GM04503 (cell line): ENCODE results near the gene ZNF799.
"Not testable (repeated sequence)": the region's sequence is repeated elsewhere in the genome, so short reads cannot be mapped to it uniquely, and the experiment has no call there.

Experiments
- DNase-seq: peaks from one replicate; pipeline ENCODE4 v3.0.0-alpha.2; 2012; ENCODE audit warnings: low read depth

The ZNF799 gene

GRCh38 chr19:12400633-12401502 is at the start of gene ZNF799:
ZNF799 (minus strand) TSS chr19:12401271; CDS start chr19:12401070, 201 bp downstream.
- DNase-seq, result peak; percentile 82

GRCh38 chr19:12450844-12451243 is 49.8 kb upstream of the ZNF799 start:
- no peak for DNase-seq

DNA sequence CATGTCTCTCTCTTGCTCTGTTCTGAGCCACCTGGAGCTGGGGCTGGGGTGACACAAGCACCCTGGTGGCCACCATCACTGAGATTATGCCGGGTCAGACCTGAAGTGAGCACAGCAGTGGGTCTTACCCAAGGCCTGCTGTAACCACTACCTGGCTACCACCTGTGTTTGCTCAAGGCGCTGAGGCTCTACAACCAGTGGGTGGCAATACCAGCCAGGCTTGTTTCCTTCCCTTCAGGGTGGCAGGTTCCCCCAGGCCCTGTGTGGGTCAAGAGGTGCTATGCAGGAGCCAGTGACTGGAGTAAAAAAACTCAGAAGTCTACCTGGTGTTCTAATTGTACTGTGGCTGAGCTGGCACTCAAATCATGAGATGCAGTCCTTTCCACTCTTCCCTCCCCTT is 47.7 kb upstream of the ZNF799 start:
- DNase-seq, result no peak

GRCh38 chr19:12440541-12441316 is 39.7 kb upstream of the ZNF799 start, which contains the start of gene ZNF443:
ZNF443 (minus strand) TSS chr19:12441021; CDS start chr19:12440914, 107 bp downstream.
- DNase-seq, result peak; percentile 79

DNA sequence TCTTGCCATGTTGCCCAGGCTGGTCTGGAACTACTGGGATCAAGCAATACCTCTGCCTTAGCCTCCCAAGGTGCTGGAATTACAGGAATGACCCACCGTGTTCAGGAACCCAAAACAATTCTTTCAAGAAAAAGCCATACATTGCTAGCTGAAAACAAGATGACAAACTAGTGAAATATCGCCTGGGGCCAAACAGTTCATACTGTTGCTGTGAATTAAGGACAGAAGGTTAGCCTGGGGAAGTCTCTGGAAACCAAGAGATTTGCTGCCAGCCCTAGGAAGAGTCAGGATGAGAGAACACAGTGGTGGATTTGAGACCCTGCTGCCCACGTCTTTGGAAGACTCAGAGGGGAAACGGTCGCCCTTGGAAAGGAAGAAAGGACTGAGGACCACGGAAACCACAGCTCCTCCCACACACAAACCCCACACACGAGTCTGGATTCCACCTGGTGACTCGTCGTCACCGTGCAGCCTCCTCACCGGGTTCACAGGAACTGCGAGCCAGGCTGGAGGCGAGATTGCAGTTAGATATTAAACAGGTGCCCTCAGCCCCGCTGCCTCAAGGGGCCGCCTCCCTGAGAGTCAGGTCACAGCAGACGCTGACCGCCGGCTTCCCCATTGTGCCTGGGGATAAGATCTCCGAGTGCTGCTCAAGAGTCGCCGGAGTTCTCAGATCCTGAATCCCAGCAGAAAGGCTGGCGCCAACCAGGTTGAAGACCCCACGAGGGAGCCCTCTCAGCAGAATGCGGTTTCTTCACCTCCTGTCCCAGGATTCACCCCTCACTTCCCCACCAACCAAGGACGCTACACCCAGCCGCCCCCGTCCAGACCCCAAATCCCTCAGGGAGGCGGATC is 38.8 kb upstream of the ZNF799 start:
- not testable (repeated sequence) for DNase-seq

DNA sequence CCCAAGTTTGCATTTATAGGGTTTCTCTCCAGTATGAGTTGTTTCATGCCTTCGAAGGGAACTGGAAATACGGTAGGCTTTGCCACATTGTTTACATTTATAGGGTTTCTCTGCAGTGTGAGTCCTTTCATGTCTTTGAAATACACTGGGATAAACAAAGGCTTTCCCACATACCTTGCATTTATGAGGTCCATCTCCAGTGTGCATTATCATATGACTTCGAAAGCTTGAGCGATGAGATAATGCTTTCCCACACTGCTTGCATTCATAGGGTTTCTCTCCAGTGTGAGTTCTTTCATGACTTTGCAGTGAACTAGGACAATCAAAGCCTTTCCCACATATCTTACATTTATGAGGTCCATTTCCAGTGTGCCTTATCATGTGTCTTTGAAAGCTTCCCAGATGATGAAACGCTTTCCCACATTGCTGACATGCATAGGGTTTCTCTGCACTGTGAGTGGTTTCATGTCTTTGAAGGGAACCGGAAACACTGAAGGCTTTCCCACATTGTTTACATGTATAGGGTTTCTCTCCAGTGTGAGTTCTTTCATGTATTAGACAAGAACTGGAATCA is 29.7 kb upstream of the ZNF799 start:
- DNase-seq, result not testable (repeated sequence)

DNA sequence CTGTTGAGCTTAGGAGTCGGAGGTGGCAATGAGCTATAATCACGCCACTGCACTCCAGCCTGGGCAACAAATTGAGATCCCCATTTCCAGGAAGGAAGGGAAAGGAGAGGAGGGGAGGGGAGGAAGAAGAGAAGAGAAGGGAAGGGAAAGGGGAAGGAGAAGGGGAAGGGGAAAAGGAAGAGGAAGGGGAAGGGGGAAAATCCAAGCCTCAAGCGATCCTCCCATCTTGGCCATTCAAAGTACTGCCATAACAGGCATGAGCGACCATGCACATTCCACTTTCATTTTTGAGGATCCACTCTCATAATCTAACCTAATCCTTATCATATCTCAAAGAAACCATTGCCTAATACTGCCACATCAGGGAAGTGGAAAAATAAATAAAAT is 24.8 kb upstream of the ZNF799 start:
- no peak for DNase-seq

DNA sequence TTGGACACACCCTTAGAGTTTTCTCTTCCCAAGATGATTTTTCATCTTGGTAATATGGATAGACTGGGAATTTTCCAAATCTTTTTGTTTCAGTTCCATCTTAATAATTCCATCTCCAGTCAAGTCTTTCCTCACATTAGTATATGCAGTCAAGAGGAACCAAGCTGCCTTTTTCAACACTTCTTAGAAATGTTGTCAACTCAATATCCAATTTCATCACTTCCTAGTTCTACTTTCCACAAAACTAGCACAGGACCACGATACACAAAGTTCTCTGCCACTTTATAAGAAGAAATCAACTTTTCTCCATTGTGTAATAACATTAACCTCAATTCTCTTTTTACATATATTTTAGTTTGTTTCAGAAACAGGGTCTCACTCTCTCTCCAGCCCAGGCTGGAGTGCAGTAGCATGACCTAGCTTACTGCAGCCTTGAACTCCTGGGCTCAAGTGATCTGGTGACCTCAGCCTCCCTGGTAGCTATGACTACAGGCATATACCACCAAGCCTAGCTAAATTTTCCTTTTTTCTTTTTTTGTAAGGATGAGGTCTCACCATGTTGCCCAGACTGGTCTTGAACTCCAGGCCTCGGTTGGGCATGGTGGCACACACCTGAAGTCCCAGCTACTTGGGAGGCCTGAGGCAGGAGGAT is 24.3 kb upstream of the ZNF799 start:
- no peak for DNase-seq

- not testable (repeated sequence) for DNase-seq
Measured at GRCh38 chr19:12417273-12417672, 16.2 kb upstream of the ZNF799 start.

- DNase-seq, result no peak
Measured at GRCh38 chr19:12411893-12412292, 10.8 kb upstream of the ZNF799 start.

DNA sequence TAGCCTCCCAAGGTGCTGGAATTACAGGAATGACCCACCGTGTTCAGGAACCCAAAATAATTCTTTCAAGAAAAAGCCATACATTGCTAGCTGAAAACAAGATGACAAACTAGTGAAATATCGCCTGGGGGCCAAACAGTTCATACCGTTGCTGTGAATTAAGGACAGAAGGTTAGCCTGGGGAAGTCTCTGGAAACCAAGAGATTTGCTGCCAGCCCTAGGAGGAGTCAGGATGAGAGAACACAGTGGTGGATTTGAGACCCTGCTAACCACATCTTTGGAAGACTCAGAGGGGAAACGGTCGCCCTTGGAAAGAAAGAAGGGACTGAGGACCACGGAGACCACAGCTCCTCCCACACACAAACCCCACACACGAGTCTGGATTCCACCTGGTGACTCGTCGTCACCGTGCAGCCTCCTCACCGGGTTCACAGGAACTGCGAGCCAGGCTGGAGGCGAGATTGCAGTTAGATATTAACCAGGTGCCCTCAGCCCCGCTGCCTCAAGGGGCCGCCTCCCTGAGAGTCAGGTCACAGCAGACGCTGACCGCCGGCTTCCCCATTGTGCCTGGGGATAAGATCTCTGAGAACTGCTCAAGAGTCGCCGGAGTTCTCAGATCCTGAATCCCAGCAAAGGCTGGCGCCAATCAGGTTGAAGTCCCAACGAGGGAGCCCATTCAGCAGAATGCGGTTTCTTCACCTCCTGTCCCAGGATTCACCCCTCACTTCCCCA is 1.0 kb downstream of the ZNF799 start:
- not testable (repeated sequence) for DNase-seq

DNA sequence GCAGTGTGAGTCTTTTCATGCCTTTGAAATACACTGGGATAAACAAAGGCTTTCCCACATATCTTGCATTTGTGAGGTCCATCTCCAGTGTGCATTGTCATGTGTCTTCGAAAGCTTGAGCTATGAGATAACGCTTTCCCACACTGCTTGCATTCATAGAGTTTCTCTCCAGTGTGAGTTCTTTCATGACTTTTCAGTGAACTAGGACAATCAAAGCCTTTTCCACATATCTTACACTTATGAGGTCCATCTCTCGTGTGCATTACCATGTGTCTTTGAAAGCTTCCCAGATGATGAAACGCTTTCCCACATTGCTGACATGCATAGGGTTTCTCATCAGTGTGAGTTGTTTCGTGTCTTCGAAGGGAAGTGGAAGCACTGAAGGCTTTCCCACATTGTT is 9.9 kb downstream of the ZNF799 start:
- DNase-seq, result not testable (repeated sequence)

- DNase-seq, result not testable (repeated sequence)
Measured at GRCh38 chr19:12386365-12386764, 14.7 kb downstream of the ZNF799 start.

GRCh38 chr19:12380444-12380737 is 20.7 kb downstream of the ZNF799 start:
- no peak for DNase-seq

DNA sequence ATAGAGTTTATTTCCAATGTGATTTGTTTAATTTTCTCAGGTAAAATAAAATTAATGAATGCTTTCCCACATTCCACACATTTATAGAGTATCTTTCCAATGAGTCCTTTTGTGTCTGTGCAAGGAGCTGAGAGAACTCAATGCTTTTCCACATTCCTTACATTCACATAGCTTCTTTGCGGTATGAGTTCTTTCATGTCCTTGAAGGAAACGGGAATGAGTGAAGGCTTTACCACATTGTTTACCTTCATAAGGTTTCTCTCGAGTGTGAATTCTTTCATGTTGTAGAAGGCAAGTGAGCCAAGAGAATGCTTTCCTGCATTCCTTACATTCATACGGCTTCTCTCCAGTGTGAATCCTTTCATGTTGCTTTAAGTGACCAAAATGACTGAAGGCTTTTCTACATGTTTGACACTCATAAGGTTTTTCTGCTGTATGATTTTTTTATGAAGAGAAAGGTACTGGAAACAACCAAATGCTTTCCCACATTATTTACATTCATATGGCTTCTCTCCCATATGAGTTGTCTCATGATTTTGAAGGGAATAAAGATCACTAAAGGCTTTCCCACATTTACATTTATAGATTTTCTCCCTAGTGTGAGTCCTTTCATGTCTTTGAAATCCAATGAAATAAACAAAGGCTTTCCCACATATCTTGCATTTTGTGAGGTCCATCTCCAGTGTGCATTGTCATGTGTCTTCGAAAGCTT is 21.2 kb downstream of the ZNF799 start:
- DNase-seq, result no peak

DNA sequence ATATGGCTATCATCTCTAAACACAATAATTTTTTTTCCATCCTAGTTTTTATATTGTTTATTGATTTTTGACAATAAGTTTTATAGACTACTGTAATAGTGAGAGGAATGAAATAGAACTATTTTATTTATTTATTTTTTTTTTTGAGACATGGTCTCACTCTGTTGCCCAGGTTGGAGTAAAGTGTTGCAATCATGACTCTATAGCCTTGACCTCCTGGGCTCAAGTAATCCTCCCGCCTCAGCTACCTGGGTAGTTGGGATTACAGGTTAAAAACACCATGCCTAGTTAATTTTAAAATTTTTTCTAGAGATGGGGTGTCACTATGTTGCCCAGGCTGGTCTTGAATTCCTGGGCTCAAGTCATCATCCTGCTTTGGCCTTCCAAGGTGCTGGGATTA is 27.0 kb downstream of the ZNF799 start:
- DNase-seq, result no peak

DNA sequence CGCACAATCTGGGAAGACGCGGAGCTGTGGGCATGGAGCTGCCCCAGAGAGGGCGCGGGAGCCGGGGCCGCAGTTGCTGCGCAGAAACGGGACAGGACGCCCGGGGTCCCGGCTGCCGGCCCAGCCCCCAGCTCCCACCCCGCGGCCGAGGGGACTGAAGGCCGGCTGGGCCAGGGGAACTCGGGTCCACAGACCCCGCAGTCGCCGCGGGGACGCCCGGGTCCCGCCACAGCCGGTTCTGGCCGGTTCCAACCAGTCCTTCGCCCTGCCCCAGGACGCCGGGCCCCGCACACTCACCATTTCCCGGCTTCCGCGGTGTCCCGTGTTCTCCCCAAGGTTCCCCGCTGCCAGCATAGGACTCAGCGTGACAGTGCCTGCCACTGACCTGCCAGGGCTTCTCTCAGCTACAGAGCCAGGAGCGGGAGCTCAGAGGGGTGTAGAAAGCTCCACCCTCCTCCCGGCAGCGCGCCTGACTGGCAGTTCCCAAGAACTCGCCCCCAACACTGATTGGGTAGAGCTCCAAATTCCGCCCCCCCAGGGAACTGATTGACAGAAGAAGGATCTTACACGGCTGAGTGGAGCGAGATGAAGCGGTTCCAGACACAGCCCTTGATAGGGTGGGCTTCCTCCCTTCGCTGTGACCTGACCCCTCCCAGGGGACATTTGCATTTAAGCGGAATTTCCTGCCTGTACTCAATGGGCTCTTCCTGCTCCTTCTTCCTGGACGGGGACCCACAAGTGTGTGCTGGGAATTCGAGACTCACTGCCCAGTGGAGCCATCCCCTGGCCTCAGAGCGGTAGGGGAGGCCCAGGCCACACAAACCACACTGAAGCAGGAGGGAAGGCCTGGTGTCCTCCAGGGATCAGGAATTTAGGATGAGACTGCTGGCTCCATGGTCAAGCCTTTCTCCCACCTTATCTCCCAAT is 35.6 kb downstream of the ZNF799 start, which contains the start of gene ZNF442:
Gene ZNF442, minus strand, starts transcription at position 448 of the 927 bp plus-strand sequence. CDS start 2,052 bp downstream, outside the sequence.
- peak; percentile 91 for DNase-seq

GRCh38 chr19:12364391-12365235 is 36.5 kb downstream of the ZNF799 start:
- DNase-seq, result no peak
